CD4-positive, alpha-beta T cell treated with Interleukin-17A for 1 hour (primary cell): ENCODE data around the gene ARMC2.
"Not testable (repeated sequence)": the region's sequence is repeated elsewhere in the genome, so short reads cannot be mapped to it uniquely, and the experiment has no call there.

Experiments
- DNase-seq: peaks from one replicate; pipeline ENCODE4 v3.0.0-alpha.2; 2020

ARMC2 gene, protein sequence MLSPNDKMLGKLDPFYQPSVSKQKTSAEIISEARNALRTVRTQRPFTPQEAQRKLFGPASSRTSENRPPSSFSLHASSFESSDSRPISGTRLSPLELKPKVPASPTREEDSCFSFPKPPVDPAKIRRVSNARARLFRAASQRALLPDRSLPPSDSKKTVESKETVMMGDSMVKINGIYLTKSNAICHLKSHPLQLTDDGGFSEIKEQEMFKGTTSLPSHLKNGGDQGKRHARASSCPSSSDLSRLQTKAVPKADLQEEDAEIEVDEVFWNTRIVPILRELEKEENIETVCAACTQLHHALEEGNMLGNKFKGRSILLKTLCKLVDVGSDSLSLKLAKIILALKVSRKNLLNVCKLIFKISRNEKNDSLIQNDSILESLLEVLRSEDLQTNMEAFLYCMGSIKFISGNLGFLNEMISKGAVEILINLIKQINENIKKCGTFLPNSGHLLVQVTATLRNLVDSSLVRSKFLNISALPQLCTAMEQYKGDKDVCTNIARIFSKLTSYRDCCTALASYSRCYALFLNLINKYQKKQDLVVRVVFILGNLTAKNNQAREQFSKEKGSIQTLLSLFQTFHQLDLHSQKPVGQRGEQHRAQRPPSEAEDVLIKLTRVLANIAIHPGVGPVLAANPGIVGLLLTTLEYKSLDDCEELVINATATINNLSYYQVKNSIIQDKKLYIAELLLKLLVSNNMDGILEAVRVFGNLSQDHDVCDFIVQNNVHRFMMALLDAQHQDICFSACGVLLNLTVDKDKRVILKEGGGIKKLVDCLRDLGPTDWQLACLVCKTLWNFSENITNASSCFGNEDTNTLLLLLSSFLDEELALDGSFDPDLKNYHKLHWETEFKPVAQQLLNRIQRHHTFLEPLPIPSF

DNA sequence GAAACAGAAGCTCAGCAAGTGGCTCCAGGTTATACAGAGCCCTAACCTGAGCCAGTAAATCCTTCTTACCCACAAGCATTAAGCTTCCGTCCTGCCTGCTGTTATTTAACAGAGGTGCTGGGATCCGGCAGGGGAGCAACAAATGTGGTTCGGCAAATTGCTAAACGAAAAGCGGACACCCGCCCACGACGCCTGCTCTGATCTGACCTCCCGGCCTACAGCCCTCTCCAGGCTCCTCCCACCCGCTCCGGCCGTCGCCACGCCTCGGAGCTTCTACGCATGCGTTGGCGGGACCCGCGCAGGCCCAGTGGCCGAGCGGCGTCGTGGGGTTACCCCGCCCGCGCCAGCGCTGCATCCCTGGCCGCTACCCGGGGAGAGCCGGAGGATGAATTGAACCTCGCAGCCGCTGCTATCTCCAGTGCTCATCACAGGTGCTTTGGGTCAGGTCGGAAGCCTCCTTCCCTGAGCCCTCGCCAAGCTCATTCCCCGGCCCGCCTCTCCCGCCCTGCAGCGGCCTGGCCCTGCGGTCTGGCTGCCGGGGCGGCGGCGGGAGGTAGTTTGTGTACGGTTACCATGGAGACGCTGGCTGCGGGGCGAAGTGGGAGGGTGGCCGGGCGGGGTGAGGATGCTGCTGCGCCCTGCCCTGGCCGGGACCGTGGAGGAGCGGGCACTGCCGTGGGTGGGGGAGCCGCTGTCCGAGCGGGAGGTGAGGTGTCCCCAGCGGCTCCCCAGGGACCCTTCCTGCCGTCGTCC is at the start of gene ARMC2:
Gene ARMC2, plus strand, starts transcription at position 307 of the 753 bp plus-strand sequence. CDS start 5,846 bp downstream, outside the sequence.
- DNase-seq = peak; percentile 91

DNA sequence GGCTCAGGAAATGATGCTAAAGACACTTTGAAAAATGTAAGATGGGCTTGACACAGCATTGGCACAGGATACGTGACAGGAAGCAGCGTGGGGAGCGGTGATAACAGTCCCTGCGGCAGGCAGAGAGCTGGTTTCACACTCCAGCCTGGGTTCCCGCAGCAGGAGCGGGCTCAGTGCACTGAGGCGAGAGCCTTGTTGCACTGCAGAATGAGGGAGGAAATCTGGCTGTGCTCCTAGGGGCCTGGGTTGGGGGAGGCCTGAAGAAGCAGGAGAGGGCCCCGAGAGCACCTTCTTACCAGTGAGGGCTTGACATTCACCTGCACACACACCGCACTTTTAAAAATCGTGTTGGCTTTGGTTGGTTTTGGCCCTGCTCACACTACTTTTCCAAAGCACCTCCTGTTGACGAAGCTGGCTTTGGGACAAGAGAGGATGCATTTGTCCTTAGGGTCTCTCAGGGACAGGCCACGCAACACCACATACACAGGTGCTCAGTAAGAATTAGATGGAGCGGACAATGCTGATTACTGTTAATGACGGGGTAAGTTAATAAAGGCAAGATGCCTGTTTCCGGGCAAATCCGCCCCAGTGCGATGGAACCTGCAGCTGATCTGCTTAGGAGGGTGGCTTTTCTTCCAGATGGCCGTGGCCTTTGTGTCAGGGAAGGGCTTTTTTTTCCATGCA is 49.4 kb upstream of the ARMC2 start:
- peak; percentile 56 for DNase-seq

DNA sequence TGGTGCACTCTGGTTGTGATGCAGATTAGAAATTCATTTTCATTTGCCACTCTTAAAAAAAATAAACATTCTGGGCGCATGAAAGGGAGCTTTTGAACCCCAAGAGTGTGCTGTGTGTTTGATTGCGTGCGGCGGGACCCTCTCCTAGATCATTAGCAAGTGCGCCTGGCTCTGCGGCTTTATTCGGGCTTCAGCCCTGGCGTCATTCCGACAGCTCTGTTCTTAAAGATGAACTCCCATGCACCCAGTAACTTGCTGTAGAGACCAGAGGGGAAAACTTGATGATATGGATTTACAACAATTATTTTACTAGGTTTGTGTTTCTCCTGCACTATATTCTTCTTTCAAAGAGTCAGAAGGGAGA is 48.9 kb upstream of the ARMC2 start:
- no peak for DNase-seq

DNA sequence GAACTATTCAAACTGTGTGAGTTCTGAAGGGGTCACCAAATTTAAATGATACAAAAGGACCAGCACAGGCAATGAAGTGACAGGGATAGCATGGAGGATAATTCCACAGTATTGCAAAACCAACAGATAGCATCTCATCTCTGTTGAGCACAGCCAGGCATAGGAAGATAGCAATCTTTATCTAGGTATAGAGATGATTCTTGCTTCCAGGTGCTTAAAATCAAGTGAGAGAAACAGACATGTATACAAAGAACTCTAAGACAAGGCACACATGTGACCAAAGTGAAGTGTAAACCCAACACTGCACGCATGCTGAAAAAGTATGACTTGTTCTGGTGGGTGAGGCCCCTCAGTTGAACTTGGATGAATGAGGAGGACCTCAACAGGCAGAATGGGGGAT is 48.4 kb upstream of the ARMC2 start:
- DNase-seq = no peak

DNA sequence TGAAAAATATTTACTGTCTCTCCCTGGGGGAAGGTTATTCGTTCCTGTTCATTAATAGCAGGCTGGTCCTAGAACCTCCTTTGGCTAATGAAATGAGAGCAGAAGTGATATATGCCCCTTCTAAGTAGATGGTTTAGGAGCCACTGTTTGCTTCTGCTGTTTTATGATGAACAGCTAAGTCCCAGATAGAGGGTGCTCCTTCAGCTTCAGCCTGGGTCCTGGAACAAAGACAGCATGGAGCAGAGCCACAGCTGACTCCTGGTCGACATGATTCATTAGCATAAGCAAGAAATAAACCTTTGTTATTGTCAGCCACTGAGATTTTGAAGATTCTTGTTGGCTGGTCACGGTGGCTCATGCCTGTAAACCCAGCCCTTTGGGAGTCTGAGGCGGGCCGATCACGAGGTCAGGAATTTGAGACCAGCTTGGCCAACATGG is 47.8 kb upstream of the ARMC2 start:
- no peak for DNase-seq

DNA sequence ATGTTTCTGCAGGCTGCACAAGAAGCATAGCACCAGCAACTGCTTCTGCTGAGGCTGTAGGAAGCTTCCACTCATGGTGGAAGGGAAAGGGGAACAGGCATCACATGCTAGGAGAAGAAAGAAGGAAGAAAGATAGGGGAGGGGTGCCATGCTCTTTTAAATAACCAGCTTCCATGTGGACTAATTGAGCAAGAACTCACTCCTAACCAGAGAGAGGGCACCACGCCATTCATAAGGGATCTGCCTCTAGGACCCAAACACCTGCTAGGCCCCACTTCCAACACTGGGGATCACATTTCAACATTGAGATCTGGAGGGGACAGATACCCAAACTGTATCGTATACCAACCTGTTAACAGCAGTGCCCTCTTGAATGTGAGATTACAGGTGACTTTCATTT is 46.9 kb upstream of the ARMC2 start:
- no peak for DNase-seq

DNA sequence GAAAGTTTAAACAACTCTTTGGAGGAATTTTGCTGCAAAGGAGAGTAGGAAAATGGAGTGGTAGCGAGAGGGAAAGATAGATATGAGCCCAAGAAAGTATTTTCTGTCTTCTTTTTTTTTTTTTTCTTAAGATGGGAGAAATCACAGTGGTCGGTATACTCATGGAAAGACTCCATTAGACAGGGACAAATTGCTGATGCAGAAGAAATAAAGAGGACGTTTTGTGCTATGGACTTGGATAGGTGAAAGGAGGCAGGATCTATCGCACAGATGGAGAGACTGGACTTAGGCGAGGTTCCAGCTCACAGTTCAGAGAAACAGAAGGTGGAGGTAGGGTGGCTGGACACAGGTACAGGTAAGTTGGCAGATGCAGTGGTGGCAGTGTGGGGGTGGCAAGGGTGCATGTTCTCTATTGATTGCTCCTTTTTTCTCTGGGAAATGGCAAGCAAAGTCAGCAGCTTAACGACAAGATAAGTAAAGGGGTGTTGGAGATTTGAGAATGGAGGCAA is 44.2 kb upstream of the ARMC2 start:
- DNase-seq = no peak

DNA sequence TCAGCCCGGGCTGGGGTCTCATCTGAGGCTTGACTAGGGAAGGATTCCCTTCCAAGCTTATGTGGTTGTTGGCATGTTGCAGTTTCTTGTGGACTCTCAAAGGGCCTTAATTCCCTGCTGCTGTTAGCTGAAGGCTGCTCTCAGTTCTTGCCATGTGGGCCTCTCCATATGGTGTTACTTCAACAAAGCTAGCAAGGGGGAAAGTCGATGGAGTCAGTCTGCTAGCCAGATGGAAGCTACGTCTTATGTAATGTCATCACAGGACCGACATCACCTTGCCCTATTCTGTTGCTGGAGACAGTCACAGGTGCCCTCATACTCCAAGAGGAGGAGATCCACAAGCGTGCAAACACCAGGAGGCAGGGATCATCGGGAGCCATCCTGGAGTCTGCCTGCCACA is 43.3 kb upstream of the ARMC2 start:
- no peak for DNase-seq

DNA sequence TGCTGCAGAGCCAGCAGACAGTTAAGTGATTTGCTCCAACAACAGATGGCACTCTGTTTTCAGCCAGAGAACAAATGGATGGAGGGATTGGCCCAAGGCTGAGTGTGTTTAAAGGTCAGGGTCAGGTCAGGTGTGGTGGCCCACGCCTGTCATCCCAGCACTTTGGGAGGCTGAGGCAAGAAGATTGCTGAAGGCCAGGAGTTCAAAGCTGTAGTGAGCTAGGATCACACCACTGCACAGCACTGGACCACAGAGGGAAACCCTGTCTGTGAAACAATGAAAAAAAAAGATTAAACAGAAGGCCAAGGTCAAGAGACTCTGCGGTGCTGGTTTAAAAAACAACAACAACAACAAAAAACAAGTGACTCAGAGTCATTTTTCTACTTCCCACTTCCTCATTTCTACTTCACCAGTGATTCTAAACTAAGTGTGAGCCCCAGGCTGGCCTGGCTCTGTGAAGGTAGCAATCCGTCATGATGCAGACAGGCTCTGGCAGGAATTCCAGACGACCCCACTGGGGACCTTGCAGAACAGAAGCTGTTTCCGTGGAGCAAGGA is 42.5 kb upstream of the ARMC2 start:
- DNase-seq = no peak

DNA sequence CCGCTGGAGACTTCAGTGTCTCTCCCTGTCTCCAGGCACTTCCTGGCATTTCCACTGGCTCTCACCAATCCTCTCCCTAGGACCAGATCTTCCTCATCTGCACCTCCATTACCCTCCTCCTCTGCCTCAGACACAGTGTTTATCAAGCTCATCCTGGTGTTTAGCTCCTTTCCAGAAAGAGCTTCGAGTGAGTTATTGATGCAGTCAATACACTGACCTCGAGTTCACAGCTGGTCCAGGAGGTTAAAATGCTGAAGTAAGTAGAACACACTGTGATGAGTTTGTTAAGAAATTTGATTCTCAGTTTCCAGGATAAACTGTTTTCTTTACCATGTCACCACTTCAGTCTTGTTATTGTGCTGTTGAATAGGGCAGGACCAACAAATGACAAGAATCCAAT is 42.1 kb upstream of the ARMC2 start:
- no peak for DNase-seq

DNA sequence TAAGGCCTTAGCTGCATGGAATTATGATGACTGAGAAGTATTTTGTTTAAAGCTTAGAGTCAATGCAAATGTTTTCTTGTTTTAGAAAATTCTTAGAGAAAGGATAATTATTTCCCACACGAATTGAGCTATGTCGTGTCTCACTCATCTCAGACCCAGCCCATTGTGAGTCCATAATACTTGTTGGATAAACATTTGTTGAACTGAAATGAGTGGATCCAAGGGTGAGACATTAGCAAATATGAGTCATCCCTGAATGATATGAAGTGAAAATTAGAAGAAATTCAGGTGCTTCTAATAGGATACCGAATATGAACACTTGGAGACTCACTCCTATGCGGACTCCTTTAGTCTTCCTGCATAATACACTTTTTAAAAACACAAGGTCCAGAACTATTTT is 41.6 kb upstream of the ARMC2 start:
- no peak for DNase-seq

DNA sequence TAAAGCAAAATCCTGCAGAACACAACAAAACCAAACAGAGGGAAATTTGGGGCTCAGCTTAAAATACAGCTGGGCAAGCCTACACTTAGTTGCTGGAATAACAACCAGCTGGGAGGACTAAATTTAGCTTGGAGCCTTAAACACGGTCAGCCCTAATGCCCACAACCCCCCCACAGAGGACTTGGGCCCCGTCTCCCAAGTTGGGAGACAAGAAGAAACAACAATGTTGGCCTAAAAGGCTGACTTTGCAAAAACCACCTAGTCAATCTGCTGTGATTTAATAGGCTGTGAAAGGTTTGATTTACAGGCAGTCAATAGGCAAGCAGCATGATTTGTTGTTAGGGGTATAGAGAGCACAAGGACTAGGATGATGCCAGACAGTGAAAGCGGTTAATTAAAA is 40.3 kb upstream of the ARMC2 start:
- no peak for DNase-seq

DNA sequence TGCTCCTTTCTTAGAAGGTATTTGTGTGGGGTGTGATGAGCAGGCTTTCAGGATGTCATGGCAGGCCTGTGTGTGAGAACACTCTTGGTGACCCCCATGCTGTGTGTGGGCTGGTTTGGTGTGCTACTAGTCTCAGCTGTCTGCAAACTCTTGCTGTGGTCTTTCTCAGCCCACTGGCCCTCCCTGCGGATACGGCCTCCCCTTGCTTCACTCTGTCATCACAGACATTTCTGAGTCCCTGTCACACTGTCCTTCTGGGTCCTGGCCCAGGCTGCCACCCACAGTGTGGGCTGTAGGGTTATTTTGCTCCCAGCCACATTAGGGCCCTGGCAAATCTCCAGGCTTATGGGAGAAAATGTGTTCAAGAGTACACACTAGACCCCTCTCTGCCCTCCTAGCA is 39.0 kb upstream of the ARMC2 start:
- no peak for DNase-seq

DNA sequence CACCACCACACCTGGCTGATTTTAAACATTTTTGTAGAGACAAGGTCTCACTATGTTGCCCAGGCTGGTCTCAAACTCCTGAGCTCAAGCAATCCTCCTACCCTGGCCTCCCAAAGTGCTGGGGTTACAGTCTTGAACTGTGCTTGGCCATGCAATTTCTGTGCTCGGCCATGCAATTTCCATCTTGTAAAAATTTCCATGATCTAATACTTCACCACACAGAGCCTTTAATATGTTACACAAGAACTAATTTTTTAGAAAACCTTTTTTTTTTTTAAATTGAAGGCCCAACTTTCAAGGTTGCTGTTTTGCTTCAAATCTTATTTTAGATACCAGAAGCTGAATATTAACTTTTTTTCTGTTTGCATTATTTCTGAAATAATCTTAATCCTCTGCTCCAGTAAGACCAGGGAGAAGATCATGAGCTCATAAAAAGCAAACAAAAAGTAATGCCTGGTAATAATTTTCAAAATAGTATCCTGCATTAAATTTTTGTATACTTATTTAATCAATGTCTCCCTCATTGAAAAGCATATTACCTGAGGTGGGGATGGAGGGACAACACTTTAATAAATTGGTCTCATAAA is 38.1 kb upstream of the ARMC2 start:
- DNase-seq = no peak

DNA sequence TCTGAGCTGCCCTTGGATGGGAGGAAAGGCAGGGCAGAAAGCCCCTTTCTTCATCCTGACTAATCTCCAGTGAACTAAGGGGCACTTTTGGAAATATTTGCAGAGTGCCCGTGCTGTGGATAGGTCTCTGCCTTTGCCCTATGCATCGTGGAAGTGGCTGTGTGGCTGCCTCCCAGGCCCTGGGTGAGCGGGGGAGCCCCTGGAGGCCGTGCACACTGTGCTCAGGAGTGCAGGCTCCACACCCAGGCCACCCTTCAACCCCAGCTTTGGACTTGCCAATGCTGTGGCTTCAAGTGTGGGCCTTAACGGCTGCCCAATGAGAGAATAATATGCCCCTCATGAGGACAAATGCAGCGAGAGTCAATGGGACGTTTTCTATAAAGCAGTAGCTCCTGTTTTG is 36.7 kb upstream of the ARMC2 start:
- no peak for DNase-seq

DNA sequence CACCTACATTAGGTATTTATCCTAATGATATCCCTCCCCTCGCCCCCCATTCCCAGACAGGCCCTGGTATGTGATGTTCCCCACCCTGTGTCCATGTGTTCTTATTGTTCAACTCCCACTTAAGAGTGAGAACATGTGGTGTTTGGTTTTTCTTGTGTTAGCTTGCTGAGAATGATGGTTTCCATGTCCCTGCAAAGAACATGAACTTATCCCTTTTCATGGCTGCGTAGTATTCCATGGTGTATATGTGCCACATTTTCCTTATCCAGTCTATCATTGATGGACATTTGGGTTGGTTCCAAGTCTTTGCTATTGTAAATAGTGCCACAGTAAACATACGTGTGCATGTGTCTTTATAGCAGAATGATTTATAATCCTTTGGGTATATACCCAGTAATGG is 35.0 kb upstream of the ARMC2 start:
- DNase-seq = not testable (repeated sequence)

DNA sequence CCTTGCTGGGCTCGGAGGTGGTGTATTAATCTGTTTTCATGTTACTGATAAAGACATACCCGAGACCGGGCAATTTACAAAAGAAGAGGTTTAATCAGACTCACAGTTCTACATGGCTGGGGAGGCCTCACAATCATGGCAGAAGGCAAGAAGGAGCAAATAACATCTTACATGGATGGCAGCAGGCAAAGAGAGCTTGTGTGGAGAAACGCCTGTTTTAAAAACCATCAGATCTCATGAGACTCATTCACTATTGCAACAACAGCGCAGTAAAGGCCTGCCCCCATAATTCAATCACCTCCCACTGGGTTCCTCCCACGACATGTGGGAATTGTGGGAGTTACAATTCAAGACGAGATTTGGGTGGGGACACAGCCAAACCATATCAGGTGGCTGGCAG is 30.9 kb upstream of the ARMC2 start:
- not testable (repeated sequence) for DNase-seq

DNA sequence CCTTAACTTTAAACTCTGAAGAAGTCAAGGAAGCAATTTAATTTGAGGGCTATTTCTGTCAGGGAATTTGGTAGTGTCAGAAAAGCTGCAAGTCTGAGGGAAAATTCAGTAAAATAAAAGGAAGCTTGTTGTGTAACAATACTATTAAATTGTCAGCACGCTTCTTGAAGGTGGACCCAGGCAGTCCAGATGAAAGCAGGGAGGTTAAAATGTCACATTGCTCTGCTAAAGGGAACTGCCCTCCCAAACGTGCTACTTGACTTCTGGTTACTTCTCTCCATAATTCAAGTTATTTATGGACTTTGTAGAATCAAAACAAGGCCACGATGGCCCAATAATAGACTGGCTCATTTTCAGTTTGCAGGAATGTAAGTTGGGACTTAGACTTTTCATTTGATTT is 28.2 kb upstream of the ARMC2 start:
- no peak for DNase-seq

DNA sequence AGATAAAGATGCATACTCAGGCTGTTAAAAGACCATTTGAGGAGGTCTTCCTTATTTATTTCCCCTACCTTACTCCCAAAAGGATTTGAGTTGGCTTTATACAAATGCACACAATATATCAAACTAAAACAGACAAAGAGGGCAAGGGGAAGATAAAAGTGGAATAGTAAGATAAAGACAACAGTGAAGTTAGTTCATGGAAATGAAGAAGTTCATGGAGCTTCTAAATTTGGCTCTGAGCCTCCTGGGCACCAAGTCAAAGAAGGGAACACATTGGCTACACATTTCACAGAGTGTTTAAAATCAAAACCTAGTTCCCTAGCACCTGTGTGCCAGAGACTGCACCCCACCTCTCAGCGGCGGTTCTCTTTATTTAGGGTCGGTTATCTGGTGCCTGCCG is 25.8 kb upstream of the ARMC2 start:
- DNase-seq = no peak

DNA sequence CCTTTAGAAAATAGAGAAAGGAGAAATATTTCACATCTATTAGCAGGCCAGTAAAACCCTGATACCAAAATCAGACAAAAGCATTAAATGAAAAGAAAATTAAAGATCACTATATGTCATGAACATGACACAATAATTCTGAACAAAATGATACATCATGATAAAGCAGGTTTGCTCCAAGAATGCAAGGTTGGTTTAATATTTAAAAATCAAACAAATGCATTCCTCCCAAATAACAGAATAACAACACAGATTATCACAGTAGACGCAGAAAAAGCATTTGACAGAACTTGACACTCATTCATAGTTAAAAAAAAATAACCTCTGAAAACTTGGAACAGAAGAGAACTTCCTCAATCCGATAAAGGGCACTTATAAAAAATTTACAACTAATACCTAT is 22.9 kb upstream of the ARMC2 start:
- DNase-seq = no peak

DNA sequence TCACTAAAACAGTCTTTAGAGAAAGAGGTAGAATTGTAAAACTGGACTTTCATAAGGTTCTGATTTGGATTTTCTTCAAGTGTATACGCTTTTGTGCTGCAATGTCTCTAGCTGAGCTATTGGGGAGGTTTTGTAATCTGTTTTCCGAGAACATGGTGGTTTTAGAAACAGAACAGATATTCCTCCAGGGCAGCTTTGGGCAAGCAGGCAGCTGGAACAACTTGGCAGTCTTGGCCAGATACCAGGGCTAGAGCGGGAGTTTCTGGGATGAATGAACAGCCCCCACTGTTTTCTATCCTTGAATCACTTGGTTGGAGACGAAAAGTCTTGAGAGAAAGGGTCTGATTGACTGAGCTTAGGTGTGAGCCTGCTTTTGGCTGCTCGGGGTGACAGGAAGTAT is 17.1 kb upstream of the ARMC2 start:
- DNase-seq = no peak

DNA sequence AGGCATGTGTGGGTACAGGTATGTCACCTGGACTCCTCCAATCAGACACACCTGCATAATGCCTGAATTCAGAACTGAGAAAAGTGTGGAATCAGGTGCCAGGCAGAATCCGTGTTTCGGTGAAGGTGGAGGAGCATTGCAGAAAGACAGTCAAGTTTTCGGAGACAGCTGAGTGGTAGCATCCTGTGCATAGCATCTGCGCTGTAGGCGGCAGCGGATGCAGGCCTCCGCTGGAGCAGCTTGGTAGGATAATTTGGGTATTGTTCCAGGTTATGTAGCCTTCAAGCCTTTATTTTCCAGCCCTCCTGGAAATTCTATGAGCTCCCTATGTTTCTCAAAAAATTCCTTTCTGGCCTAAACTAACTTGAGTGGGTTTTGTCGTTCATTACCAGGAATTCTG is 15.5 kb upstream of the ARMC2 start:
- DNase-seq = no peak
